Stimulated activated CD4-positive, alpha-beta T cell treated with anti-CD3 and anti-CD28 coated beads, Interleukin-4, amount 100 ng/mL, for 24 hours (primary cell): ENCODE data around the gene ACTR3.

Experiments
- DNase-seq: peaks from one replicate; pipeline ENCODE4 v3.0.0-alpha.2; 2020

The ACTR3 gene

DNA sequence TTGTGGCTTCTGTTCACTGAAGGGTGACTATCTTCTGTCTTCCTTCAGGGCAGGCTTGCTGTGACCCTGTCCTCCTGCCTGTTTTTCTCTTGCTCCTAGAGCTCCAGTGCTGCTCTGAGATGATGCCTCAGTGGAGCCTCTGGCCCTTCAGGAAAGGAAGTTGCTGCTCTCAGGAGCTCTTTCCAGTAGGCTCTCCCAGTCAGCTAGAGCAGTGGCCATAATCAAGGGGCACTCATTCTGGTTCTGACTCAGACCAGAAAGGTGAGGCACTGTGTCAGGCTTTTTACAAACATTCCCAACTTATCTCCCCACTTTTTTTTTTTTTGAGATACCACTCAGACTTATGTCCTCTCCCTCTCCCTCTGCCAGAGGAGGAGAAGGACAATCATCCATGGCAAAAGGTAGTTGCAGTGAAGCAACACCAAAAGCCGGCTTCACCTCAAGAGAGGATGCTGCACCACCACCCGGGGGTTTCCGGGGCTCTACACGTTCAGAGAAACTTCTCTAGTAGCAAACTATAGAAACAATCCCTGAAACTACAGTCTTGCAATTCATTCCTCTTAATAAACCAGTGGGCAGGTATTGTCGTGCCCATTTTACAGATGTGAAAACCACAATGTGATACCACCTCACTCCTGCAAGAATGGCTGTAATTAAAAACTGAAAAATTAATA, 115.4 kb downstream of the ACTR3 start:
- no peak for DNase-seq

DNA sequence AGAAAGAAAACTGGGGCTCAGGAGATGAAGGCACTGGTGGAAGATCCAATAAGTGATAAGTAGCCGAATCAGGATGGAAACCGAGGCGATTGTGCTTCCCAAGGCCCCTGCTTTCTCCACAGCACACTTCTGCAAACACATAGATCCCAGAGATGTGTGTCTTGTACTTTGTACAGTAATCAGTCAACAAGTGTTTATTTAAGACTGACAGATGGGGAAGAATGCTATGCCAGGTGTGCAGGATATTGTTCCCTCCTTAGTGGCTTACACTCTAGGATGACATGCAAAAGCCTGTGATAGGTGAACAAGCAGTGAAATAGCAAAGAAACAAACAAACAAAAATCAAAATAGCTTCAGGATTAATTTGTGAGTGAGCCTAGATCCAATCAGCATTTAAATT, 116.6 kb downstream of the ACTR3 start:
- DNase-seq = no peak

DNA sequence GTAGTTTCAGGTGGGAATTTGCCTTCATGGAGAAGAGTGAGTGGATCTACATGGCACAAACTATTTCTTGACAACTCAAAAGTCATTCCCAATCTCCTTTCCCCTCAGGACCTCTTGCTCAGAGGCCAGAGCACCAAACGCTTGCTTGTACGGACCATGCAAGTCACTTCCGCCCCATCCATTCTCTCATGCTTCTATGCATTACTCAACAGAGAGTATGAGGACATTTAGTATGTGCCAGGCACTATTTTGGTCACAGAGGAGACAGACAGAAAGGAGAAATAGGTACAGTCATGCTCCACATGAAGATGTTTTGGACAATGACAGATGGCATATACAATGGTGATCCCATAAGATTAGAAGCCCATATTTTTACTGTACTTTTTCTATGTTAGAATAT, 117.5 kb downstream of the ACTR3 start:
- no peak for DNase-seq

DNA sequence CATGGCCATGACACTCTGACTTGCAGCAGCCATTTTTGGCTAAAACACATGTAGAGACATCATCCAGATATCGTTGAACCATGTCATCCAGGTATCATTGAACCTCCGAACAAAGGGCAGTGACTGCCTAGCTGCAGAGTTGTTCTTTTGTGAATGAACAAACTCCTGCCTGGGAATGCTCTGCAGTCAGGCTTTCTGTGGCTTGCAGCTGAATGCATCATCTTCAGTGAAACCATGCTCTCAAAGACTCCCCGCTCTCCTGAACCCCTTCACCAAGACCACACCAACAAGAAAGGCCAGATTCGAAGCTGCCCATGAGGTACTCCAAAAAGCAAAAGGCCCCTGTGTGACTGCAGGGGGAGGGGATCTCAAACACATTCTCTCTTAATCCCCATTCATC, 118.8 kb downstream of the ACTR3 start:
- DNase-seq = no peak

DNA sequence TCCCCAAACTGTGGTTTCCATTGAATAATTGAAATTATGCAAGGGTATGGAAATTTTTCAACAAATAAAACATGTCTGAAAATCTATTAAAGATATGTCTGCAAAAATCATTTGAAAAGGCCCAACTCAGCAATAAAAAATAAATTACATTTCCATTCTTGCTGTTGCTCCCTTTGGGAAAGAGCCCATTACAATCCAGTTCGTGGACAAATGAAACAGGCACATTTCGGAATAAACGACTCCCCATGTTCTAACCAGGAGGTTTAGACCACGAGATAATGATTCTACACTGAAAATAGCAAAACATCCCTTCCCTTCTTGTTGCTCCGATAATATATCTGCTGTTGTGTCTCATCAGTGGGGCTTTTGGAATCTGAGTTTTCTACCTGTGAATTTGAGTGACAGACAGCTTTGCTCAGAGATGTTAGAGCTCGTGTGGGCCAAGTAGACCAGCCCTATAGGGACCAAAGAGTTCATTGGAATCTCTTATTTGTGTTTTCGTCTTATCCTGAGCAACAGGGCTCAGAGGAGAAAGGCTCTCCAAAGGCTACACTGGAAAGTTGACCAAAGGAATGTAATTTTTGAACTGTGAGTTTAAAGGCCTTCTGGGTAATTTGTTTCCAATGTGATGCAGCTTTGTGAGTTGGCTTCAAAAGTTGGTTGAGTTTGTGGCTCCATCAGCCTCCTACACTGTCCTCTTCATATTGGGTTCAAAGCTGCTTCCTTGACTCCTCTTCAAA, 119.5 kb downstream of the ACTR3 start:
- no peak for DNase-seq

DNA sequence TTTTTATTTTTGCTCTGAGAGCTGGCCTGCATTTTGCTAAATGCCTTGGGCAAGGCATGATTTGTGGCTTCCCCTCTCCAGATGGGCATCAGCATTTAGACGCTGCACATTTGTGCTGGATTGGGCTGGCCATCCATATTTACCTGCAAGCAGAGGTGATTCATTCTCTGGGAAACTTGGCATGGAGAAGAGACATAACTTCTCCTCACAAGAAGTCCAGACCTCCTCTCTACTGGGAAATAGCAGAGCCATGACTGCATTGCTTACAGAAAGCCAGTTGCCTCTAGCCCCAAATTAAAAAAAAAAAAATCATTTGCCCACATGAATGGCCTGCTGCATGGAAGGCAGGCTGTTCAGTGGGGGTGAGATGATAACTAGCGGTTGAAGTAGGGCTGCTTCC, 120.1 kb downstream of the ACTR3 start:
- DNase-seq = no peak

DNA sequence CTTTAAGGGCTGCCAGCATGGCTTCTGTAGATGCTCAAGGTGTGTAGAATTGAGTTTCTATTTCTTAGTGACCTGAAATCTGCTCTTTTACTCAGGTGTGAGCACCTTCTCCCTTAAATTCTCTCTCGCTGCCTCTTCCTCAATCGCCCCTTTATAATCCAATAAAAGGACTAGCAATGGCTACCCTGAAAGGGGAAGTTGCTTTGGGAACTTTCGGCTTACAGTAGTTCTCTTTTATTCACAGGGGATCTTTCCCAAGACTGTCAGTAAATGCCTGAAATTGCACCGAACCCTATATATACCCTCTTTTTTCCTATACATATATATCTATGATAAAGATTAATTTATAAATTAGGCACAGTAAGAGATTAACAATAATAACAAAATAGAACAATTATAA, 121.8 kb downstream of the ACTR3 start:
- DNase-seq = no peak
